ENCODE results near the gene SUPT20HL1.
"Not testable (repeated sequence)": the region's sequence is repeated elsewhere in the genome, so short reads cannot be mapped to it uniquely, and the experiment has no call there.

The SUPT20HL1 gene

GRCh38 chrX:24364326-24364725, 3.9 kb downstream of the SUPT20HL1 start:
- DNase-seq = no peak

DNA sequence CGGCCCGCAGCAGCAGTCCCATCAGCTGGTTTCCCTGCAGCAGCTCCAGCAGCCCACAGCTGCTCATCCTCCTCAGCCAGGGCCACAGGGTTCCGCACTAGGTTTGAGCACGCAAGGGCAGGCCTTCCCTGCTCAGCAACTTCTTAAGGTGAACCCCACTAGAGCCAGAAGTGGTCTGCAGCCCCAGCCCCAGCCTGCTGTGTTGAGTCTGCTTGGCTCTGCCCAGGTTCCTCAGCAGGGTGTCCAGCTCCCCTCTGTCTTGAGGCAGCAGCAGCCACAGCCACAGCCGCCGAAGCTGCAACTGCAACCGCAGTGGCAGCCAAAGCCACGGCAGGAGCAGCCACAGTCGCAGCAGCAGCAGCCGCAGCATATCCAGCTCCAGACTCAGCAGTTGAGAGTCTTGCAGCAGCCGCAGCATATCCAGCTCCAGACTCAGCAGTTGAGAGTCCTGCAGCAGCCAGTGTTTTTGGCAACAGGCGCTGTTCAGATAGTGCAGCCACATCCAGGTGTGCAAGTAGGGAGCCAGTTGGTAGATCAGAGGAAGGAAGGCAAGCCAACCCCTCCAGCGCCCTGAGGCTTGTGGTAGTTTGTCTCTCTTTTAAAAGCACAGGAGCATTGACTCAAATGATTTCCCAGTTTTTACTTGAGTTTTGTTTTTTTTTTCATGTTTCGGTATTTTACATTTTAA, 4.6 kb downstream of the SUPT20HL1 start:
- DNase-seq = no peak

DNA sequence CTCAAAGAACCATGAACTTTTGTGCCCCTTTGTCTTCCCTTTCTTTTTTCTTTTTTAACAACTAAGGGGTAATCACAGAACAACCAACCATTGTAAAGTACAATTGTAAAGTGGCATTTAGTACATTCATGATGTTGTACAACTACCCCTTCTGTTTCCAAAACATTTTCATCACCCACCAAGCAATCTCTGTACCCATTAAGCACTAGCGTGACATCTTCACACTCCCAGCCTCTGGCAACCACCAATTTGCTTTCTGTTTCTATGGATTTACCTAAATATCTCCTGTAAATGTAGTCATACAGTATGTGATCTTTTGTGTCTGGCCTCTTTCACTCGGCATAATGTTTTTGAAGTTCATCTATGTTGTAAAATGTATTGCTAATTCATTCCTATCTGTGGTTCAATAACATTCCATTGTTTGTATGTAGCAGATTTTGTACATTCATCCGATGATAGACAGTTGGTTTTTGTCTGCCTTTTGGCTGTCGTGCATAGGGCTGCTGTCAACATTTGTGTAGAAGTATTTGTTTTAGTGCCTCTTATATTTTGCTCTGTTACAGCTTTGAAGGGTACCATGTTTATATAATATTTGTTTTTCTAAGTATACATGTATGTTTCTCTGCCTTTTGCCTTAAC, 6.4 kb downstream of the SUPT20HL1 start:
- DNase-seq = not testable (repeated sequence)

GRCh38 chrX:24369816-24370215, 9.4 kb downstream of the SUPT20HL1 start:
- no peak for DNase-seq

DNA sequence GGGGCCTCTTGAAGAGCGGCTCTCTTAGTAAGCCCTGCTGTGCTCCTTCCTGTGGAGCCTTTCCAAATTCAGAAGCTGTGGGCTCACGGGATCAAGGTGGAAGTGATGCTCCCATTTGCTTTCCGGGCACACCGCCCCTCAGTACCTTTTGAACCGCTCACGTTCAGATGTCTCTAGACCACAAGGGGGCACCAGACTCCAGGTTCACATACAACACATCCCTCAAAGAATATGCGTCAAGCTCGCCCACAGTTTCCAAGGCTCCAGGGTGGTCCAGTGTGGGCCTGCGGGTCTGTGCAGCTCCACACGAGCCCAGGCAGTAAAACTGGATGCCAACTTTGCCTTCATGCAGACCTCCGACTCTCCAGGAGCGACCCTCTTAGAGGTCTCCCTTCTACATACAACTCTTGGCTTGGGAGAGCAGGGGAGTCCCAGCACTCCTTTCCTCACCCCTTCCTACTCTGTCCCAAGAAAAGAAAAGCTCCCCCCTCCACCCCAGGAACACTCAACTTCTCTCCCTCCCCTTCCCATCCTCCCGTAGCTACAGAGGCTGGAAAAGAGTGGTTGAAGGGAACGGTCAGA, 11.0 kb downstream of the SUPT20HL1 start:
- peak; percentile 76 to 78 for DNase-seq

- no peak for DNase-seq
Observed at GRCh38 chrX:24372021-24372763, 11.8 kb downstream of the SUPT20HL1 start.

DNA sequence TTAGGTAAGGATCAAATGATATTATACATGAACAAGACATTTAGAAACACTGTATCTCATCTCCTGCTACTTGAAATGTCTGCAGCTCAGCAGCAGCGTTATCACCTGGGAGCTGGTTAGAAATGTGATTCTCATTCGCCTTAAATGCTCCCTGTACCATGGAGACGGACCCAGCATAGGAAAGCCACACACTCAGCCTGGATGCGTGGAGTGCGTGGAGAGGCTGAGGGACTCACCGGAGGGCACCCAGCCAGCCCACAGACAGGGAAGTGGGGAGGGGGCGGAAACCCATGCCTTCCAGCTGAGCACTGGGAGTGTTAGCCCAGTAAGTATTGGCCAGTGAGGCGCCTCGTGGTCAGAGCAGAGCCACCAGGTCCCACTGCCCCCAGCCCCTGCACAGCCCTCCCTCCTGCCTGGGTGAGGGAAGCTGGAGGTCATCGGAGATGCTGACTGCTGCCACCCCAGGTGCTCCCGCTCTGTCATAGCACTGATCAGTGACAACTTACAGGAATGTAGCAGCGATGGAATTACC, 15.2 kb downstream of the SUPT20HL1 start:
- DNase-seq = no peak

GRCh38 chrX:24376403-24376802, 16.0 kb downstream of the SUPT20HL1 start:
- DNase-seq = no peak

GRCh38 chrX:24377195-24377594, 16.8 kb downstream of the SUPT20HL1 start:
- DNase-seq = no peak

DNA sequence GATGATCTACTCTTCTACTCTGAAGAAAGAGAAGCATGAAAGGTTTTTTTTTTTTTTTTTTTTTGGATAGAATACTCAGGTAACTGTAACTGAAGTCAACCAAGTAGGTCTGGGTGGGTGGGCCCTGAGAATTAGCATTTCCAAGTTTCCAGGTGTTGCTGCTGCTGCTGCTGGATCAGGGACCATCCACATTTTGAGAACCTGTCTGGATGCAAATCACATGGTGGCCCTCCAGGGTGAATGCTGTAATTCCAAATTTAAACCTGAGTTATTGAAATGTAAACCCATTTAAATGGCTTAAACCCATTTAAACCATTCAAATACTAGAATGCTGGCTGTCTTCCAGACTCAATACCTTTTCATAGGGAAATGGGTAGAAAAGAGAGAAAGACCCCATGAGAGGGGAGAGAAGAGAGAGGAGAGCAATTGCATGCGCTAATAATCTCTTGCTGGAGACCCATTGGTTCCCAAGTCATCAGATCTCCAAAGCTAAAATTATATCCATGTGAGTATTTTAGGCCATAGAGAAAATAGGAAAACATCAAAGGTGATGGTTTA, 17.6 kb downstream of the SUPT20HL1 start:
- DNase-seq = no peak

DNA sequence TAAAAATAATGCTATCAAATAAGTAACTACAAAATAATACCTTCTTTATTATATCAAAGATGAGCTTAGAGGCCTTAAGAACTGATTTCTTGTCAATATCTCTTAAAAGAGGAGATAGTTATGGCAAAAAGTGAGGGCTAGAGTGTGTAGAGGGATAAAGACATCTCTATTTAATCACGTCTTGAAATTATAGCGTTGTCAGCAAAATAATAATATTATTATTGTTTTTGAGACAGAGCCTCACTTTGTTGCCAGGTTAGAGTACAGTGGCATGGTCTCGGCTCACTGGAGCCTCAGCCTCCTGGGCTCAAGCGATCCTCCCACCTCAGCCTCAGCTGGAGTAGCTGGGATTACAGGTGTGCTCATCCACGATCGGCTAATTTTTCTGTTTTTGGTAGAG, 18.3 kb downstream of the SUPT20HL1 start:
- no peak for DNase-seq

DNA sequence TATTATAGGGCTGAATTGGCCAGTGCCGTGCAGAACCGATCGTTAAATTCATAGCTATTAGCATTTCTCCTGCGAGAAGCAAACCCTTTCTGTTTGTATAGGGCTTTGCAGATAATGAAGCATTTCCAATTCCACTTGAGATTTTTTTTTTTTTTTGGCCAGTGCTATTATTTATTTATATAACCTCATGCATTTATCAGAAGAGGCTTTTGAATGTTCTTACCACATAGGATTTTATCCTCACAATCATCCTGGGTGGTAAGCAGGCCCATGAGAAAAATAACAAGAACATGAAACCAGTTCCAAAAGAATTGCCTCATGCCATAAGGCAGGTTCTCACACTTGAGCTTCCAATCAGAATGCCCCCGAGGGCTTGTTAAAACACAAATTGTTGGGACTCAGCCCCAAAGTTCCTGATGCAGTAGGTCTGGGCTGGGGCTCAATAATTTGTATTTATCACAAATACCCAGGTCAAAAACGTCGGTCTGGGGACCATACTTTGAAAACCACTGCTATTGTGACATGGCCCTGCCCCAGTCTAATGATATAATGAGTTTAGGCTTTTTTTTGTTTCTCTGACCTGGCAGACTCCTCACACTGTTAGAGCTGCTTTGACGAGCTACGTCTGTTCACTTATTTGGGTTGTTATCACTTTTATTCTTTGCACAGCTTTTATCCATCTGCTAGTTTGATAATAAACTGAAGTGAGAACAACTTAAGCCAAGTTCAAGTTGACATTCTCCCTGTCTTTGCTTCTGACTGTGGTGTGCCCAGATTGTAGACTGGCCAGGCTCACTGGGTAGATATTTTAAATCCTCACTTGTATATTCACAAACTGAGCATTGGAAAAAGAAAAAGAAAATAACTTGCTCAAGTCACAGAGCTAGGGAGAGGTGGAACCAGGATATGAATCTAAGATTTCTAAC, 20.1 kb downstream of the SUPT20HL1 start:
- DNase-seq = no peak

- DNase-seq = not testable (repeated sequence)
Observed at GRCh38 chrX:24382315-24382714, 21.9 kb downstream of the SUPT20HL1 start.

GRCh38 chrX:24387724-24388123, 27.3 kb downstream of the SUPT20HL1 start:
- DNase-seq = no peak

DNA sequence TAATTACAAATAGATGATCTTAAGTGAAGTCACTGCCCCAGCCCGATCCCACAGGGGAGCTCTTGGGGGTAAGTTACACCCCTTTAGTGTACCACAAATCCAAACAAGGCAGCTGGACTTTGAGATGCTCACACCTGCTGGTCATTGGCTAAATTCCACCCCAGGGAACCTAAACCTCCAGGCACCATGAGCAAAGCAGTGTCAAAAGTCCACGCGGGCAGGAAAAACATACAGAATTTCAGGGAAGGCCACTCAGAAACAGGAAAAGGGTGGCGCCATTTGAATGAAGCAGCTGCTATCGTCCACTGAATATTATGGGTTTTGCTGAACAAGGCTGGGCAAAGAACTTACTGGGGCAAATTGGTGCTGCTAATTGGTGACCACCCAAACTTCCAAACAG, 30.9 kb downstream of the SUPT20HL1 start:
- DNase-seq = no peak

DNA sequence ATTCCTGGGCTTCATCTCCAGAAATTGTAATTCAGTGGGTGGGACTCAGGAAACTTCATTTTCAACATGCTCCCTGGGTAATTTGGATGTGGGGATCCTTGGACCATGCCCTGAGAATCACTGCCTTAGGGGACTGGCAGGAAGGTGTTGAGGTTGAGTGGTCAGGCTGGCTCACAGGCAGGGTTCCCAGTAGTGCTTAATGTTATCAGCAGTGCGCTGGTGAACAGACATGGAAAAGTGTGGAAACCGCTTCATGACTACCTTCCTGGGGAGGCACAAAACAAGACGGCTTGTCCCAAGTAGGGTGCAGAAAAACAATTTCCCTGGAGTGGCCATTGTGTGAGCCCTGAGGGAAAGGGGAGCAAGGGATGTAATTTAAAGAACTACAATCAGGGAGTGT, 31.4 kb downstream of the SUPT20HL1 start:
- no peak for DNase-seq

GRCh38 chrX:24392709-24393108, 32.3 kb downstream of the SUPT20HL1 start:
- DNase-seq = no peak

DNA sequence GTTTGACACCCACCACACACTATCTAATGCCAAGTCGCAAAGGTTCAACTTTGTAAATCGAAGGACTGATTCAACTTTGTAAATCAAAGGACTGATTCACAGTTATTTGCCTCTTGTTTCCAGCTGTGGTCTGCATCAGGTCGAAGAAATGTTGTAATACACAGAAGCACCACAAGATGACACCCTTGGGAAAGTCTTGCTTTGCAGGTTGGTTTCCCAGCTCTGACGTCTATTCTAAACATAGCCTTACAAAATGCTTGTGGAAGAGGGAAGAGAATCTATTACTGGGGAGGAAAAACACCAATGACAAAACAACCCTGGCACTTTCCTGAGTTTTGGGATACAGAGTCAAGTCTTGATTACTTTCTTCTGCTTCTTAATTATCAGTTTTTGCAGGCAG, 35.3 kb downstream of the SUPT20HL1 start:
- DNase-seq = peak in 1 of 2 experiments; percentile 41

GRCh38 chrX:24396236-24396930, 35.9 kb downstream of the SUPT20HL1 start:
- DNase-seq = no peak

DNA sequence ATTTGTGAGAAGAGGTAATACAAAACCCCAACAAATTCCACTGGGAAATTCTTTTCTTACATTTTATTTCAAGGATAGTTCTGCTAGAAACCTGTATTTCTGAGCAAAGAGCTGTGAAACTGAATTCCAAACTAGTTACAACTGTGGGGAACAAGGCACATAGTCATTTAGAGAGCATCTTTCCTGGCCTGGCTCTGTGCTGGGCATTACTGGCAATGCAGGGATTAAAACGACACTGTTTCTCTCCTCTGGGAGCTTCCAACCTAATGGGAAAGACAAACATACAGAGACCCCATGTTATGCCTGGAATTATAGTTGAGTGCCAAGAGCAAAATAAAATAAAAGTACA, 36.5 kb downstream of the SUPT20HL1 start:
- DNase-seq = no peak

- no peak for DNase-seq
Observed at GRCh38 chrX:24398766-24399165, 38.3 kb downstream of the SUPT20HL1 start.
